Cardiac septum (tissue), 1 donor: ENCODE measurements around the gene REEP5. TPM values are rescaled to one million over a fixed set of nuclear protein-coding genes. Genes with fewer than 3 reads are reported as not detected.

Source experiments
- DNase-seq: peaks from one replicate; pipeline ENCODE4 v3.0.0-alpha.2; 2020; ENCODE audit warnings: low spot score
- intact Hi-C: fragments of 100-400 bp; cut with DNase I; formaldehyde crosslinking; loops from one replicate; pipeline ENCODE4 v1.14.0; 2022
- total RNA-seq: library from RNA; stranded (reverse); fragmentation: NEBNext Ultra II Directional; extraction: Animal tissue kit (Norgen Biotek cat#: 25700); gene quantifications from one replicate; pipeline ENCODE4 v1.2.1, GENCODE V29; 2021
- donor health status: DM: no; HTN: no; CAD: no.

REEP5 gene
- total RNA-seq, 1 donor from 2014 or later = 119 TPM

- no peak for DNase-seq
- intact Hi-C loops = no loop called here
Measured at GRCh38 chr5:112934366-112934663, 12.3 kb upstream of the REEP5 start.

GRCh38 chr5:112933651-112934365, 11.8 kb upstream of the REEP5 start:
- no peak for DNase-seq
- intact Hi-C loops = no loop called here

GRCh38 chr5:112933105-112933504, 11.1 kb upstream of the REEP5 start:
- DNase-seq = no peak

GRCh38 chr5:112931473-112931872, 9.4 kb upstream of the REEP5 start:
- intact Hi-C loops = no loop called here
- no peak for DNase-seq

More at GRCh38 chr5:112933105-112933504, 11.1 kb upstream of the REEP5 start:
- intact Hi-C loops = no loop called here

- no peak for DNase-seq
- intact Hi-C loops = no loop called here
Measured at GRCh38 chr5:112930082-112930344, 8.0 kb upstream of the REEP5 start.

- no peak for DNase-seq
- intact Hi-C loops = no loop called here
Measured at GRCh38 chr5:112929336-112930081, 7.5 kb upstream of the REEP5 start.

- no peak for DNase-seq
- intact Hi-C loops = loop anchor here (5.0 kb wide), 2 partner anchors 77 to 372 kb away; no protein-coding TSS in a partner anchor
Measured at GRCh38 chr5:112923988-112924387, 2.0 kb upstream of the REEP5 start.

- intact Hi-C loops = loop anchor here (5.0 kb wide), 2 partner anchors 76 to 371 kb away; no protein-coding TSS in a partner anchor
- DNase-seq = no peak
Measured at GRCh38 chr5:112923148-112923917, 1.3 kb upstream of the REEP5 start.

GRCh38 chr5:112921026-112921832, 798 bp downstream of the REEP5 start:
- peak; percentile 81 for DNase-seq
- intact Hi-C loops = loop anchor here (1.0 to 5.0 kb wide), 4 partner anchors 56 to 369 kb away; partner anchors contain the start of gene SRP19

GRCh38 chr5:112919972-112920371, 2.1 kb downstream of the REEP5 start:
- no peak for DNase-seq
- intact Hi-C loops = loop anchor here (2.0 to 5.0 kb wide), 3 partner anchors 59 to 368 kb away; partner anchors contain the start of gene SRP19

GRCh38 chr5:112918679-112919078, 3.3 kb downstream of the REEP5 start:
- intact Hi-C loops = no loop called here
- DNase-seq = no peak

- no peak for DNase-seq
- intact Hi-C loops = no loop called here
Measured at GRCh38 chr5:112918136-112918535, 3.9 kb downstream of the REEP5 start.

GRCh38 chr5:112917453-112917995, 4.5 kb downstream of the REEP5 start:
- intact Hi-C loops = no loop called here

GRCh38 chr5:112915831-112916230, 6.2 kb downstream of the REEP5 start:
- intact Hi-C loops = no loop called here
- no peak for DNase-seq

More at GRCh38 chr5:112917453-112917995, 4.5 kb downstream of the REEP5 start:
- no peak for DNase-seq

- intact Hi-C loops = no loop called here
- DNase-seq = no peak
Measured at GRCh38 chr5:112914584-112914983, 7.4 kb downstream of the REEP5 start.

- no peak for DNase-seq
- intact Hi-C loops = no loop called here
Measured at GRCh38 chr5:112910529-112910928, 11.5 kb downstream of the REEP5 start.

GRCh38 chr5:112908854-112909253, 13.2 kb downstream of the REEP5 start:
- DNase-seq = no peak
- intact Hi-C loops = no loop called here

GRCh38 chr5:112907166-112907631, 14.8 kb downstream of the REEP5 start:
- no peak for DNase-seq
- intact Hi-C loops = no loop called here

- DNase-seq = no peak
- intact Hi-C loops = no loop called here
Measured at GRCh38 chr5:112906637-112907036, 15.4 kb downstream of the REEP5 start.
